ENCODE data around the gene MYOCOS. TPM values are rescaled to one million over a fixed set of nuclear protein-coding genes. Genes with fewer than 3 reads are reported as not detected.

Gene MYOCOS
- total RNA-seq, 2 experiments from 2014 or later = 0.14 TPM; not detected in 1

DNA sequence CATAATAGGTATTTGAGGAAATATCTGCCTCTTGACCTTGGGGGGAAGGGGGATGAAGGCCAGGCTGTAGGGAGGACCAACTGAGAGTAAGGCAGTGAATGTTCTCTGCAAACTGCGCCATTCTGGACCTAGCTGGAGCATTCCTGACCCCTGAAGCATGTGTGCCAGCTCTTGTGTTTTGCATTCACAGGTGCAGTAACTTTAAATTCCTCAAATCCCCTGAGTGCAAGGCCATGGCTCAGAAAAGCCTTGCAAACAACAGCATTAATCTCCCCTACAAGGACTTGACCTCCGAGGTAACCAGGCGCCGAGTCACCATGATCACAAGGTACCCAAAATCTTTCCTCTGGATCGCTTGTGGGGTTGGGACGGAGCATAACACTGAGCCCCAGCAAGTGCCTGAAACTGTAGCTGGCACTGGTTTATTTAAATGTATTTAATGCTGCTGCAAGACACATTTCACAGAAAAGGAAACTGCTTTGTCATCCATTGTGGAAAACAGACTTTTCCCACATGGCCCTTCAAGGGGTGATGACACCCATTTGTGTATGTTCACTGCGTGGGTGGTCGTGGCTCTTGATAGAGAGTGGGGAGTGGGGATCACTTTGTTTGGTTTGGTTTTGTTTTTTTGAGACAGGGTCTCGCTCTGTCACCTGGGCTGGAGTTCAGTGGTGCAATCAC is 1.7 kb downstream of the MYOCOS start:
- H3K4me1 Mint-ChIP-seq (ENCODE audit: low read depth) = no peaks in the 10 kb centered on the region
- intact Hi-C loops (cut with DNase I, micrococcal nuclease) = no loop called here
- no peak for ATAC-seq (ENCODE audit: poor library complexity)

DNA sequence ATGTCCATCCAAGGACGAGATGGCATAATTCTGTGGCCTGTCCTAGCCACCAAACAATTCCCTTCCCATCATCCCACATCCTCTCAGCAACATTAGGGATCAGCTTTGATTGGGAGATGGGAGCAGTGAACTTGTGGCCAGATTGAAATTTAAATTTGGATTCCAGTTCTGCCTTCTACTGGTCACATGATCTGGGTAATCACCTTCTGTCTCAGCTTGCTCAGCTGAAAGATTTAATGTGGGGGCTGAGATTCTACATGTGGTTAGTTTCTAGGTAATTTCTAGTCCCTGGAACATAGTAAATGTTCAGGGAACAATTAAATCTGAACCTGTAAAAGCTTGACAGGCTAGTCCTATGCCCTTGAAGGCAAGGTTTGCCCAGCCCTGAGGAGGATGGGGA is 3.2 kb downstream of the MYOCOS start:
- H3K27ac Mint-ChIP-seq = no peak overlapping the region
- ChIA-PET CTCF (no interaction called here), POLR2A (no interaction called here)

More for the DNA sequence above, 1.7 kb downstream of the MYOCOS start:
- TF ChIP-seq, protein P1, sequence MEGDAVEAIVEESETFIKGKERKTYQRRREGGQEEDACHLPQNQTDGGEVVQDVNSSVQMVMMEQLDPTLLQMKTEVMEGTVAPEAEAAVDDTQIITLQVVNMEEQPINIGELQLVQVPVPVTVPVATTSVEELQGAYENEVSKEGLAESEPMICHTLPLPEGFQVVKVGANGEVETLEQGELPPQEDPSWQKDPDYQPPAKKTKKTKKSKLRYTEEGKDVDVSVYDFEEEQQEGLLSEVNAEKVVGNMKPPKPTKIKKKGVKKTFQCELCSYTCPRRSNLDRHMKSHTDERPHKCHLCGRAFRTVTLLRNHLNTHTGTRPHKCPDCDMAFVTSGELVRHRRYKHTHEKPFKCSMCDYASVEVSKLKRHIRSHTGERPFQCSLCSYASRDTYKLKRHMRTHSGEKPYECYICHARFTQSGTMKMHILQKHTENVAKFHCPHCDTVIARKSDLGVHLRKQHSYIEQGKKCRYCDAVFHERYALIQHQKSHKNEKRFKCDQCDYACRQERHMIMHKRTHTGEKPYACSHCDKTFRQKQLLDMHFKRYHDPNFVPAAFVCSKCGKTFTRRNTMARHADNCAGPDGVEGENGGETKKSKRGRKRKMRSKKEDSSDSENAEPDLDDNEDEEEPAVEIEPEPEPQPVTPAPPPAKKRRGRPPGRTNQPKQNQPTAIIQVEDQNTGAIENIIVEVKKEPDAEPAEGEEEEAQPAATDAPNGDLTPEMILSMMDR (IDR thresholded peaks at IDR 0.05) = no peak
- Histone ChIP-seq H3K9me3 (ENCODE audit: control insufficient read depth in 1 of 2, insufficient read depth in 1 of 2, low read length in 2 of 2) (no peaks in the 10 kb centered on the region), H3K4me1 (ENCODE audit: insufficient read depth, low read length) (no peaks in the 10 kb centered on the region), H3K27me3 (ENCODE audit: control insufficient read depth in 1 of 2, insufficient read depth in 2 of 2, low read length in 2 of 2) (peaks cover 0 to 3% of the 10 kb centered on the region in 2 experiments), H3K36me3 (ENCODE audit: insufficient read depth, low read length) (no peaks in the 10 kb centered on the region), H3K4me3 (ENCODE audit: low read length) (no peak overlapping the region), H3K27ac (ENCODE audit: low read depth in 1 of 2, low read length in 2 of 2) (no peak overlapping the region)
- no peaks in the 10 kb centered on the region for H3K36me3 Mint-ChIP-seq (ENCODE audit: low read depth)
- peaks cover 3% of the 10 kb centered on the region for H3K27me3 Mint-ChIP-seq
- DNase-seq = no peak
- CTCF ChIA-PET = no interaction called here
- POLR2A ChIA-PET = no interaction called here
- no peak overlapping the region for H3K4me3 Mint-ChIP-seq
- H3K27ac Mint-ChIP-seq = no peak overlapping the region
- no peaks in the 10 kb centered on the region for H3K9me3 Mint-ChIP-seq

DNA sequence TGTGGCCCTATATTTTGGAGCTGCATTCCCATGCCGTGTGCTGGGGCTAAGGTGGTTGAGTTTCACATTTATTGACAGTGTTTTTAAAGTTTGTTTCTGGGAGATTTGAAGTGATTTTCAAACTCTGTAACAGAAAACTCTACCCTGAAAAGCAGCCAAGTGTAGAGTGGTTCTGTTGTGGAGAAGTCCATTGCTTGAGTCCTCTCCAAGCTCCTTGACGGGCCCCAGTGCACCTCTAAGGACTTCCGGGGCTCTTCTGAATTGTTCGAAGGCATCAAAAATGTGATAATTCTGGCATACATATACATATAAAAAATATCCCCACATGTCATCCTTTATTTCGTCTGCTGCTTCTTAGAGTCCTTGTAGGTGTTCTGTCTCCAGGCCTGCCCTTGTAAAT is 5.0 kb downstream of the MYOCOS start:
- CTCF ChIA-PET = no interaction called here
- ATAC-seq (ENCODE audit: poor library complexity) (no peak), DNase-seq (no peak)
- intact Hi-C loops (cut with DNase I, micrococcal nuclease) = no loop called here
- Histone ChIP-seq H3K36me3 (ENCODE audit: insufficient read depth, low read length) (no peaks in the 10 kb centered on the region), H3K9me3 (ENCODE audit: control insufficient read depth in 1 of 2, insufficient read depth in 1 of 2, low read length in 2 of 2) (no peaks in the 10 kb centered on the region), H3K4me3 (ENCODE audit: low read length) (no peak overlapping the region), H3K27me3 (ENCODE audit: control insufficient read depth in 1 of 2, insufficient read depth in 2 of 2, low read length in 2 of 2) (peaks cover 0 to 3% of the 10 kb centered on the region in 2 experiments), H3K4me1 (ENCODE audit: insufficient read depth, low read length) (no peaks in the 10 kb centered on the region), H3K27ac (ENCODE audit: low read depth in 1 of 2, low read length in 2 of 2) (no peak overlapping the region)
- no peaks in the 10 kb centered on the region for H3K9me3 Mint-ChIP-seq
- H3K4me1 Mint-ChIP-seq (ENCODE audit: low read depth) = no peaks in the 10 kb centered on the region
- TF ChIP-seq, protein P1 (IDR thresholded peaks at IDR 0.05) = no peak
- POLR2A ChIA-PET = no interaction called here
- no peak overlapping the region for H3K27ac Mint-ChIP-seq
- peaks cover 17% of the 10 kb centered on the region for H3K27me3 Mint-ChIP-seq
- H3K36me3 Mint-ChIP-seq (ENCODE audit: low read depth) = no peaks in the 10 kb centered on the region
- H3K4me3 Mint-ChIP-seq = no peak overlapping the region

More for the DNA sequence above, 3.2 kb downstream of the MYOCOS start:
- intact Hi-C loops (cut with DNase I, micrococcal nuclease) = no loop called here
- H3K4me3 Mint-ChIP-seq = no peak overlapping the region
- no peaks in the 10 kb centered on the region for H3K4me1 ChIP-seq (ENCODE audit: insufficient read depth, low read length)
- no peak for DNase-seq
- no peaks in the 10 kb centered on the region for H3K36me3 Mint-ChIP-seq (ENCODE audit: low read depth)
- peaks cover 16% of the 10 kb centered on the region for H3K27me3 Mint-ChIP-seq
- H3K27ac ChIP-seq (ENCODE audit: low read depth in 1 of 2, low read length in 2 of 2) = no peak overlapping the region
- TF ChIP-seq, protein P1 (IDR thresholded peaks at IDR 0.05) = no peak
- no peaks in the 10 kb centered on the region for H3K36me3 ChIP-seq (ENCODE audit: insufficient read depth, low read length)
- H3K9me3 Mint-ChIP-seq = no peaks in the 10 kb centered on the region
- ATAC-seq (ENCODE audit: poor library complexity) = no peak
- peaks cover 0 to 3% of the 10 kb centered on the region in 2 experiments for H3K27me3 ChIP-seq (ENCODE audit: control insufficient read depth in 1 of 2, insufficient read depth in 2 of 2, low read length in 2 of 2)
- no peak overlapping the region for H3K4me3 ChIP-seq (ENCODE audit: low read length)
- H3K4me1 Mint-ChIP-seq (ENCODE audit: low read depth) = no peaks in the 10 kb centered on the region
- H3K9me3 ChIP-seq (ENCODE audit: control insufficient read depth in 1 of 2, insufficient read depth in 1 of 2, low read length in 2 of 2) = no peaks in the 10 kb centered on the region
